ES-I3 (cell line): ENCODE measurements around the gene GRXCR2.

Source experiments
- H3K36me3 ChIP-seq: 2 replicates; pipeline ENCODE4 v1.6.1; 2013; ENCODE audit warnings: mild to moderate bottlenecking, low read length, control low read depth, moderate library complexity; ENCODE audit not compliant: insufficient read depth
- H3K4me1 ChIP-seq: 2 replicates; pipeline ENCODE4 v1.6.1; 2013; ENCODE audit warnings: mild to moderate bottlenecking, control low read depth, low read length; ENCODE audit not compliant: insufficient read depth
- H3K9ac ChIP-seq: 2 replicates; pipeline ENCODE4 v1.6.1; 2013; ENCODE audit warnings: low read depth, mild to moderate bottlenecking, low read length, moderate library complexity
- H3K9me3 ChIP-seq: 2 replicates; pipeline ENCODE4 v1.6.1; 2013; ENCODE audit warnings: mild to moderate bottlenecking, low read length, moderate library complexity; ENCODE audit not compliant: control insufficient read depth, insufficient read depth

The GRXCR2 gene, protein sequence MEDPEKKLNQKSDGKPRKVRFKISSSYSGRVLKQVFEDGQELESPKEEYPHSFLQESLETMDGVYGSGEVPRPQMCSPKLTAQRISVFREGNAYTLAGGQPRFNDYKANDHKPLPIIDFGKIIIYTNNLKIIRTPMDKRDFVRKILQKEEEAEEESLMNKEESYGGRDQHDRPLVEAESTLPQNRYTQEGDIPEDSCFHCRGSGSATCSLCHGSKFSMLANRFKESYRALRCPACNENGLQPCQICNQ

DNA sequence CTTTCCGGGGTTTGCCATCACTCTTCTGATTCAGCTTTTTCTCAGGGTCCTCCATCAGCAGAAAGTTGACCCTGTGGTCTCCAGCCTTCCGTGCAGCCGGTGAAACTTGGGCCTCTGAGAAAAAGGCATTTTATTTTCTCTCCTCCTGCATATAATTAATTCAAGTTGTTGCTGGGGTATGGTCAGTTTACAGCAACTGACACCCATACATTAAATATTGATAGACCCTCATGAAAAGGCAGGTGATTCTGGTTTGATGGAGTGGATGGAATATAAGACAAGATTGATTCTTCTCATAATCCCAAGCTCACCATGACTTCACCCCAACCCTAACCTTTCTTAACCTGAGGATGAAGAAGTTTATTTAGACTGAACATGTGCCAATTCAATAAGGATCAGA, at the start of gene GRXCR2:
Gene GRXCR2, minus strand, starts transcription at position 101 of the 400 bp plus-strand sequence. Its CDS starts 46 bp downstream, at position 55.
- Histone ChIP-seq H3K9me3 (no peaks in the 10 kb centered on the region), H3K4me1 (no peaks in the 10 kb centered on the region), H3K9ac (no peak within 1 kb of the TSS), H3K36me3 (no peaks in the 10 kb centered on the region)

DNA sequence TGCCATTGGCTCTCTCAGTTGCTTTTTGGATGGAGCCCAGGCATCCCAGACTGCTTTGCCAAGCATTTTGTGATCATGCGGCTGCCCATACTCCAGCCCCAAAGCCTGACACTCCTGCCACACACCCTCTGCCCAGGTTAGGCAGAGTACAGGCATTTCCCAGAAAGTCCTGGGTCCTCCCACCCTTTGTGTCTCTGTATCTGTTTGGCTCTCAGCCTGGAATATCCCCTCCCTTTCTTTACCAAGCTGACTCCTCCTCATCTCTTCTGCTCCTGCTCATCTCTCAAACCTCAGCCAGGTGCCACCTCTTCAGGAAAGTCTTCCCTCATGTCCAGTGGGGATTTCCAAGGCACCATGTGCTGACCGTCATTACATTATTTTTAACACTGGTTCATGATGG, 49.2 kb upstream of the GRXCR2 start:
- H3K4me1 ChIP-seq: peaks cover 15% of the 10 kb centered on the region
- no peak overlapping the region for H3K9ac ChIP-seq
- H3K9me3 ChIP-seq: no peaks in the 10 kb centered on the region
- no peaks in the 10 kb centered on the region for H3K36me3 ChIP-seq

DNA sequence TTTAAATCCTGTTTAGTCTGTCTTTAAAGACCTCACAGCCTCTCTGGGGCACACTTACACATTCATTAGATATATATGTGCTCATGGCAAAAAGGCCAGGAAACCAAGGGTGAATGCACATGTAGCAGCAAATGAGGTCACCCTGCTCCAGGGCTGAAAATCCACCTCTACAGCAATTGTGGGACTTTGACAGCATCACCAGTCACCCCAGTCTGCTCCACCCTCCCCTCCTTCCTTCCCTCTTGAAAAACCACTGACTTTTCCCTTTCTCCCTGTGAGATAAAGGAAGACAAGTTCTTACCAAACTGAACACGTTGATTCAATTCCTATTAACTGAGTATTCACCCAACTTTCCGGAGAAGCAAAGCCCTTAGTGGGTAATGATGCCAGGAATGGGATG, 48.4 kb upstream of the GRXCR2 start:
- no peak overlapping the region for H3K9ac ChIP-seq
- H3K4me1 ChIP-seq: peaks cover 15% of the 10 kb centered on the region
- no peaks in the 10 kb centered on the region for H3K36me3 ChIP-seq
- H3K9me3 ChIP-seq: no peaks in the 10 kb centered on the region

DNA sequence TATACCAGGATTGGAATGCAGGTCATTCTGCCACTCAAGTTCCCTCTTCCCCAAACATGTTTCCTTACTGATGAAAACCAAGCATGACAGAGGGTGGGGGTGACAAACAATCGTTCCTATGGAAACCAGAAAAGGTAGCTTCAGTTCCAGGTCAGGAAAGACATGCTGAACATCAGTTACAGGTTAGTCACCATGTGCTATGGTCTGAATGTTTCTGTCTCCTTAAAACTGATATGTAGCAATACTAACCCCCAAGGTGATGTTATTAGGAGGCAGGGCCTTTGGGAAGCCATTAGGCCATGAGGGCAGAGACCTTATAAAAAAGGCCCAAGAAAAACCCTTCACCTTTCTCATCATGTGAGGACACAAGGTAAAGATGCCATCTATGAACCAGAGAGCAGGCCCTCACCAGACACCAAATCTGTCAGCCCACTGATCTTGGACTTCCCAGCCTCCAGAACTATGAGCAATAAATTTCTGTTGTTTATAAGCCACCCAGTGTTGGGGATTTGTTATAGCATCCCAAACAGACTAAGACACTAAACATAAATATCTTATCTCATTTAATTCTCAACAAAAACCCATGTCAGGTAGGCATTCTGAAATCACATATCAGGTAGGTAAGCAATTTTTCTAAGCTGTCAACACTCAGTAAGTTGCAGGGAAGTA, 47.9 kb upstream of the GRXCR2 start:
- Histone ChIP-seq H3K9ac (no peak overlapping the region), H3K9me3 (no peaks in the 10 kb centered on the region), H3K4me1 (peaks cover 12% of the 10 kb centered on the region), H3K36me3 (no peaks in the 10 kb centered on the region)

DNA sequence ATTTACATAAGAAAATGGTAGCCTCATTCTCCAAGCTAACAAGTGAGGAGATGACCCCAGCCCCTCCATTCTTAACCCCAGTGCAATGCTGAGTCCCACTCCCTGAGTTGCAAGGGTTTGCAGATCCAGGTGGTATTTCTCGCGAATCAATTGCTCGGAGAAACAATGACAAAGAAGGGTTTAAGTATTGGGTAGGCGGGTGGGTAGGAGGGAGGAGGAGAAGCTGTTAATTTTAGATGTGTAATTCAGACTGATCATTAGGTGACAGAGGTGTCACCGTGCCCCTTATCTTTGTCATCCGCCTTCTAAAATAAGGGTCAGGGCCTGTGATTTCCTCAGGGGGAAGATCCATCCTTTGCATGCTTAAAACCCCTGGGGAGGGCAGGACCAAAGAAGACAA, 46.6 kb upstream of the GRXCR2 start:
- H3K4me1 ChIP-seq: peaks cover 2% of the 10 kb centered on the region; the same call in 1 of the 2 replicates
- no peaks in the 10 kb centered on the region for H3K36me3 ChIP-seq
- H3K9me3 ChIP-seq: no peaks in the 10 kb centered on the region
- no peak overlapping the region for H3K9ac ChIP-seq

DNA sequence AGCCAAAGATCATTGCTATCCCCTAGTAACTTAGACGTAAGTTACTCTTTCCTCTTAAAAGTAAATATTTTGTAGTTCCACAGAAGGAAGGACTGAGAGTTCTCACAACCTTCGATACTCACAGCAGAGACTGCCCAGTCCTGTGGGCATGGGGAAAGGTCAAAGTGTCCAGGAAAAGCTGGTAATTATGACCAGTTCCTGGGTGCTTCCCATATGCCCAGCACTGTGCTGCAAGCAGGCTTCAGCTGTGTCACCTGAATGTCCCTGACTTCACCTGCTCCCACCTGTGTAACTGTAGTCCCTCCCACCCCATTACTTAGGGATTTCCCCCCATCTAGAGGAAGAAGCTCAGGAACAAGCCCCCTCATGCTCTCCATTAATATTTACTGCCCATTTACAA, 45.6 kb upstream of the GRXCR2 start:
- H3K36me3 ChIP-seq: no peaks in the 10 kb centered on the region

DNA sequence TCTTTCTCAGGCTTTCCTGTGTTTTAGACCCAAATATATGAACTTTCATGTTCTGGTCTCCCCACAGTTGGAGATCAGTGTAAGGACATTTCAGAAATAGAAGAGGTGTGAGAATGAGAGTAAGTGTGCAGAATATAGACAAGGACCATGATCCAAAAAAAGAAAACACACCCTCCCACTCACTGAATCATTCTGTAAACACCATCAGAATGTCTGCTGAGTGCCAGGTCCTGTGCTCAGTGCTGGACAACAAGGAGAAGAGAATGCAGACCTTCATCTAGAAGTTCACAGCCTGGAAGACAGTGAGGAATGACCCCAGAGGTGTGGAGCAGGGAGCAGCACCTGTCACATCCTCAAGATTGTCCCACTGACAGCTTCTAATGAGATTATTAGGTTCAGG, 44.5 kb upstream of the GRXCR2 start:
- Histone ChIP-seq H3K4me1 (no peaks in the 10 kb centered on the region; the same call in 1 of the 2 replicates), H3K9ac (no peak overlapping the region), H3K9me3 (no peaks in the 10 kb centered on the region), H3K36me3 (no peaks in the 10 kb centered on the region)

More for the DNA sequence above, 45.6 kb upstream of the GRXCR2 start:
- H3K9me3 ChIP-seq: no peaks in the 10 kb centered on the region
- H3K9ac ChIP-seq: no peak overlapping the region
- H3K4me1 ChIP-seq: no peaks in the 10 kb centered on the region; the same call in 1 of the 2 replicates

DNA sequence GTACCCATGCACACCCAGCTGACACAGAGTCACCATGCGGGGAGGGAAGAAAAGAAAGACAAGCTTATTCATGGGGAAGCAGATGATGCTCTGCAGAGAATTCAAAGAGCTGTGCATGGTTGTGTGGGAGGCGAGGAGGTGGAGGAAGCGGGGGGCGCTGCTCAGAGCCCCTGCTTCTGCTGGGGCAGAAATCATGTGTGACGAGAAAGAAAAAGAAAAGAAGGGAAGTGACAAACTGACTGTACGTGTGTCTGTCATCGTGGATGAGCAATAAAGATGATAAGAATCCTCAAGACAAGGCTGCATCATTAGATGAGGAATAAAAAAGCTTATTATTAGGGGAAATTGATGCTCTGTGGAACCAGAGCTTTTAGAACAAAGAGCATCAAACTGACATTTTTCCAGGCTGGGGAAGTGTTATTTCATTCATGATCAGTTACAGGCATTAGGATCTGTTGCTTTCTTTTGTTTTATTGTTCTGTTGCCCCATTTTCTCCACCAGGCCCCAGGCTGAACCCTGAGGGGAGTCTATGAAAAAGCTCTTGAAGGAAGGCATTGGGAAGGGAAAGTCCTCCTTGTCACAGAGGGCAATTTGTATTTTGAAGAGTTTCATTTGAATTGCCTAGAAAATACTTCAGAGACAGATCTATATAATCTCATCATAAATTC, 43.3 kb upstream of the GRXCR2 start:
- H3K9me3 ChIP-seq: no peaks in the 10 kb centered on the region
- no peak overlapping the region for H3K9ac ChIP-seq
- no peaks in the 10 kb centered on the region; the same call in 1 of the 2 replicates for H3K4me1 ChIP-seq
- no peaks in the 10 kb centered on the region for H3K36me3 ChIP-seq

DNA sequence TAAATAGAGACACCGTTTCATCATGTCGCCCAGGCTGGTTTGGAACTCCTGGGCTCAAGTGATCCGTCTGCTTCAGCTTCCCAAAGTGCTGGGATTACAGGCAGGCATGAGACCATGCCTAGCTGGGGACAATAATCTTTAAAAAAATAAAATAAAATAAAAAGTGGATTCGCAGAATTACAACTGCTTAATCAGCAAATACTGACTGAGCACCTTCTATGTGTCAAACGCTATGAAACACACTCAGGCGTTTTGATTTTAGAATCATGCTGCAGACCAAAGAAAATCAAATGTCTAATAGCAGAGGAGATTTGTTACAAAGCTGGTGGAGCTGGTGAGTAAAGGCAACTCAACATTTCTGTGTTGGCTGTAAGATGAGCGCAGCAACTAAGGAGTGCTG, 40.9 kb upstream of the GRXCR2 start:
- H3K4me1 ChIP-seq: no peaks in the 10 kb centered on the region
- no peaks in the 10 kb centered on the region for H3K9me3 ChIP-seq
- H3K36me3 ChIP-seq: no peaks in the 10 kb centered on the region
- H3K9ac ChIP-seq: no peak overlapping the region

DNA sequence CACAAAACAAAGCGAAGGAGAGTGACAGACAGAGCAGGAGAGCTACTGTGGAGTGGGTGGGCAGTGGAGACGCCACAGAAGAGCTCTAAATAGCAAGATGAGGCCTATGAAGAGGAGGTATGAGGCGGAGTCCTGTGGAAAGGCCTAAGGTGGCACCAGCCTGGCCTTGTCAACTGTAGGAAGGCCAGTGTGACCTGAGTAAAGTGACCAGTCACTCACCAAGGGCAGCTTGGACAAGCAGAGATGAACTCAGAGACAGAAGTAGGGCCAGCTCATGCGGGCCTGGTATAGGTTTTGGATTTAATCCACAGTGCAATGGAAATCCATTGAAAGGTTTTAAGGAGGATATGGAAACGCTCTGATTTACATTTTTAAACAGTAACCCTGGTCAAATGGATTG, 39.8 kb upstream of the GRXCR2 start:
- H3K36me3 ChIP-seq: no peaks in the 10 kb centered on the region
- H3K9me3 ChIP-seq: no peaks in the 10 kb centered on the region
- H3K4me1 ChIP-seq: no peaks in the 10 kb centered on the region
- no peak overlapping the region for H3K9ac ChIP-seq

DNA sequence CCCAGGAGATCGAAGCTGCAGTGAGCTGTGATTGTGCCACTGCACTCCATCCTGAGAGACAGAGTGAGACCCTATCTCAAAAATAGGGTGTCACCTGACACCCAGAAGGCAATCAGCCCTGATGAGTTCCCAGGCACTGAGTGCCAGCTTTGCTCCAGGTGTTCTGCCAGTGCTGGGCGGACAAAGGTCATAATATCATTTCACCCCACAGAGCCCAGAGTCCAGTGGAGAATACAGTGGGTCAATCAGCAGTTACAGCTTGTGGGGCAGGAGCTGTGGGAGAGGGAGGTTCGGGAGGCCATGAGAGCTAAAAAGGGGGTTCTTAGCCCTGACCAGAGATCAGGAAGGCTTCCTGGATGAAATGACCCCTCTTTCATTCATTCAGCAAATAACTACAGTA, 39.2 kb upstream of the GRXCR2 start:
- no peaks in the 10 kb centered on the region for H3K9me3 ChIP-seq
- H3K9ac ChIP-seq: no peak overlapping the region
- no peaks in the 10 kb centered on the region for H3K4me1 ChIP-seq
- no peaks in the 10 kb centered on the region for H3K36me3 ChIP-seq

DNA sequence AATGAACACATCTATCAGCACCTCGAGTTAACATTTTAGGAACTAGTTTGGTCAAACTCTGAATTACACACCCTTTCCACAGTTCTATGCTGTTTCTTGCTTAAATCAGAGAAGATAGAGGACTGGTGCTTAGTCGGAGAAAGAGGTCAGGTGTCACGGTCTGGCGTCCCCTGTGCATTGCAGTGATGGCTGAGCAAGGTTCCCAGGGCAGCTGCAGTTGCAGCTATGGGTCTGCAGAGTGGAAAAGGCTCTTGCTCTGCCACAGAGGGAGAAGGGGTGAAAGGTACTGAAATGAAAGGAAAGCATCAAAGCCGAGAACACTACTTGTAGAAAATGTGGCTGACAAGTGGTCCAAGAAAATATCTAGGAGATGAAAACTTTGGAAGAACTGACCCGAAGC, 38.4 kb upstream of the GRXCR2 start:
- Histone ChIP-seq H3K4me1 (no peaks in the 10 kb centered on the region), H3K9me3 (no peaks in the 10 kb centered on the region), H3K9ac (no peak overlapping the region), H3K36me3 (no peaks in the 10 kb centered on the region)

DNA sequence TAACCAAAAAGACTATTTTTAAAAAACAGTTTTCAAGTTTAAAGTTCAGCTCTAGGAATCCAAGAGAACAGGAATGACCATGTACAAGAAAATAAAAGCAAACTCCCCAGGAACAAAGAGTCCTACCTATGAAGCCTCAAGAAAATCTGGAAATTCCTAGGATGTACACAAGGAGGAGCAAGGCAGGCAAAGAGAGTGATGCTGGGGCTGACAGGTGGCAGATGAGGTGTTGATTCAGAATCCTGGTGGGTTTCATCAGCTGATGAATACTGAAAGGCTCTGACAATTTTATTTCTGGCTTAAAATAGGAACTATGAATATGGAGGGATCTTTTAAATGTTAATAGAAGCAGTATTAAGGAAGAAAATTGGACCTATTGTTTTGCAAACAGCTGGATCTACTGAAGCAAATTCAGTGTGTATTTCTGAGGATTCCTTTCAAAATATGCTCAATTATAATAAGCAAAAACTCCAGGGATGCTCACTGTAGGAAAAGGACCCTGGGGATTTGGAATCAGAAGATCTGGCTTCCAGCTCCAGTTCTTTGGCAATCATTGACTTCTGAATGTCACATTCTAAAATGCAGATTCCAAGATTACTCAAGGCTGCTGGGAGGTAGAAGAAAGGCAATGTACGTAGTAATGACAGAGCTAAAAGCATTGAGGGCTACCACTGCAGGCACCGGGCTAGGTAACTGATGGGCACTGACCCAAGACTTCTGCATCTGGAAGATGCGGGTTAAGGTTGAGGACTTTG, 35.6 kb upstream of the GRXCR2 start:
- Histone ChIP-seq H3K36me3 (no peaks in the 10 kb centered on the region), H3K4me1 (no peaks in the 10 kb centered on the region), H3K9me3 (no peaks in the 10 kb centered on the region), H3K9ac (no peak overlapping the region)

DNA sequence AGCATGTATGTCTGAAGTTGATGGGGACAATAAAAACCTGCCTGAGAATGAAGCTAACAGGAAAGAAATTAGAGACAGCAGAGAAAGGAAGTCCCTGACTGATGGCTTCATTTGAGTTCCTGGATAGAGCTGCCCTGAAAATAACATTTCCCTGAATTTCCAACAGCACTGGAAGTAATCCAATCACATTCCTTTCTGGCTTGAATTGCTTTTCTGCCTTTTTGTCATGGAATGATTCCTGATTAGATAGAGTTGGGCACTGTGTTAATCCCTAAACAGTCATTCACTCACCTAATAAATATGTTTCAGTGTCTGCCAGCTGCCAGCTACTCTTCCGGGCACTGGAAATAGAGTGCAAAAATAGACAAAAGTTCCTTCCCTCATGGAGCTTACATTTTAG, 33.6 kb upstream of the GRXCR2 start:
- Histone ChIP-seq H3K36me3 (no peaks in the 10 kb centered on the region), H3K9ac (no peak overlapping the region), H3K9me3 (no peaks in the 10 kb centered on the region), H3K4me1 (no peaks in the 10 kb centered on the region)
